Epithelial cell of esophagus (primary cell): ENCODE data around the gene ASB2.

Source experiments
- DNase-seq: peaks from one replicate; pipeline ENCODE4 v3.0.0; 2010; ENCODE audit warnings: low read depth
- H3K4me3 ChIP-seq: 2 replicates; pipeline ENCODE4 v1.5.1; 2011; ENCODE audit warnings: mild to moderate bottlenecking, low read length, control low read depth
- CTCF ChIP-seq: IDR thresholded peaks from 2 replicates; pipeline ENCODE4 v1.5.1; 2011; ENCODE audit warnings: low read depth, mild to moderate bottlenecking, low read length, control low read depth, inconsistent platforms; ENCODE audit not compliant: insufficient read depth; ENCODE audit errors: missing control alignments

Gene ASB2

GRCh38 chr14:93981316-93982229 lies 5.2 kb upstream of the ASB2 start:
- H3K4me3 ChIP-seq = no peak overlapping the region
- TF ChIP-seq CTCF = no peak
- no peak for DNase-seq

GRCh38 chr14:93980456-93981201 lies 4.3 kb upstream of the ASB2 start:
- no peak for TF ChIP-seq CTCF
- no peak overlapping the region for H3K4me3 ChIP-seq
- DNase-seq = no peak

GRCh38 chr14:93978735-93979134 lies 2.4 kb upstream of the ASB2 start:
- no peak overlapping the region for H3K4me3 ChIP-seq
- DNase-seq = no peak
- no peak for TF ChIP-seq CTCF

- no peak overlapping the region for H3K4me3 ChIP-seq
- TF ChIP-seq CTCF = no peak
- DNase-seq = no peak
Observed at GRCh38 chr14:93977790-93978581, 1.6 kb upstream of the ASB2 start.

GRCh38 chr14:93977171-93977570 lies 801 bp upstream of the ASB2 start:
- no peak overlapping the region for H3K4me3 ChIP-seq
- no peak for TF ChIP-seq CTCF
- DNase-seq = no peak

GRCh38 chr14:93975791-93976476 lies 436 bp downstream of the ASB2 start:
- H3K4me3 ChIP-seq = no peak overlapping the region
- DNase-seq = no peak
- no peak for TF ChIP-seq CTCF
